Left renal cortex interstitium (tissue), 4 donors: ENCODE measurements around the gene NCOA4. TPM values are rescaled to one million over a fixed set of nuclear protein-coding genes. Genes with fewer than 3 reads are reported as not detected.
A peak's percentile ranks its signal among the peaks of the same experiment; 100 is the strongest.
"Not testable (repeated sequence)": the region's sequence is repeated elsewhere in the genome, so short reads cannot be mapped to it uniquely, and the experiment has no call there.

Experiments
- DNase-seq, 4 donors: peaks; one replicate each; pipeline ENCODE4 v3.0.0-alpha.2; 2013; ENCODE audit warnings: low read depth in 4 of 4, low spot score in 2 of 4, missing footprints in 1 of 4
- polyA plus RNA-seq, 4 donors: library from polyadenylated mRNA; unstranded; fragments of 120-200 nt; gene quantifications; one replicate each; pipeline ENCODE4 v1.2.1, GENCODE V29; 2013; ENCODE audit not compliant: insufficient read length in 4 of 4

Gene NCOA4
- polyA plus RNA-seq, 4 donors, result 178 to 241 (median 201) TPM

DNA sequence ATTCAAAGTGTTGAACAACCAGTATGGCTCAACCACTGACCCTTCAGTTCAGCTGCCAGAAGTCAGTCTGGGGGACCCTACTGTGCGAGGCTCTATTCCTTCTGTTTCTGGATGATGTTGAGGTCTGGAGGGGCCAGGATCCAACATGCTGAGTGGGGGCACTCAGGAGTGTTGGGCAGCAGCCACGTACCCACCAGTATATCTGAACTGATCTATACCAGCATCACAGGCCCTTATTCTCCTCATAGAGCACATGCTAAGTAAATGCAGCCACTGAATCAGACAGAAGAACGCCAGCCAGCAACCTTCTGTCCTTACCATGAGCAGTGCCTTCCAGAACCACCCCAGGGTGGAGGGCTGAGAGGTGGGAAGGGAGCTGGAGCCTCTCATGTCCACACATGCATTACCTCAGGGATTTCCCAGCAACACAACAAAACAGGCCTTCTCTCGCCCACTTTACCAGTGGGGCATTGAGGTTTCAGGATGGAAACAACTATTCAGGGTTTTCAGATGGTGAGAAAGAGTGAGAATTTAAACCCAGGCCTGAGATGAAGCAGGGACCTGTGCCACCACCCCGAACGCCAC, 22.5 kb upstream of the NCOA4 start:
- no peak for DNase-seq

DNA sequence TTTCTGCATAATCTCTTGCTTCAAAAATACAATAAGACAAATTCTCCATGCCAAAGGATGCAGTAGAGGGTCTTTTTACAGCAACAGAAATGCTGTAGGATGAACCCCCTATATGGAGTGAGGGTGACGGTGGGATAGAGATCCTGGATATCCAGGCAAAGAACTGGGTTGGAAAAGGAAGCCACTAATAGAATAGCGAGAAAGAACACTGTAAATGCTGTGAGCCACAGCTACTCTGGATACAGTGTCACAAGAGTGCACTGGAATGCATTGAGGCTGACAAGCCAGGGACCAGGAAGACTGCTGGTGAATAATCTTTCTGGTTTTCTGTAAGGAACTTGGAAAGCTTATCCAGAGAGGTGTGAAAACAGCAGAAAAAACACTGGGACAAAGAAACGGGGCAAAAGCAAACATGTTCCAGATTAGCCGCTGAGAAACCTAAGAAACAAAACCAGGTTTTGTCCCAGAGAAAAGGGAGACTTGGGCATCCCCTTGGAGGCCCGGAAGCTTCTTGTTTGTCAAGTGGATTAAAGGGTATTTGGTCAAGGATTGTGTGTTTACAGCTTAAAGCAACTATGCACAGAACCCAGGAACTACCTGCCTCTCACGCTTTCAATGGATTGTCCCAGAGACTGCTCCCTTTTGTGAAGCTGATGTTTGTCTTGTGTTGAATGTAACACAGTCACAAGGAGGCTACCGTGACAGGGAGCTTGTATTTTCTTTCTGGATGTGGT, 21.8 kb upstream of the NCOA4 start:
- DNase-seq, result no peak

DNA sequence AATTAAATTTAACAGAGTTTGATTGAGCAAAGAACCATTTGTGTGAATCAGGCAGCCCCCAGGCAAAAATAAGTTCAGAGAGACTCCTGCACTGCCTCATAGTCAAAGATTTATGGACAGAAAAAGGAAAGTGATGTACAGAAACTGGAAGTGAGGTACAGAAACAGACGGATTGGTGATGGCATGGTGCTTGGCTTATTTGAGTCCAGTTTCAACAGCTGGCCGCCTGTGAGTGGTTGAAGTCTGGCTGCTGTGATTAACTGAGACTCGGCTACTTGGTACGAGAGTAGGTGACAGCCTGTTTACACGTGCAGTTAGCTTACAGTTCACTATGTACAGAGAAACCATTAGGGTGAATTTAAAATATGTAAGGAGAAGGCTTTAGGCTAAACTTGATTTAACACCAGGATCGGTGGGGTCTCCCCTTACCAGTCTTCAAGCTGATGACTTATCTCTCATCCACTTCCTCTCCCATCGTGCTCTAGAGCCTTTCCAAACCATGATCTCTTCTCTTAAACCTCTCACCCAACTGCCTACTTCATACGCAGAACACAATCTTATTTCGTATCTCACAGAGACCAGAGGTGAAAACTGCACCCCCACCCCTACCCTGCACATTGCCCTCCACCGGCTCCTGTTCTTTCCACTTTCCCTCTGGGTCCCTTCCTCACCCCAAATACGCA, 20.7 kb upstream of the NCOA4 start:
- DNase-seq, result no peak

- not testable (repeated sequence) for DNase-seq
Measured at GRCh38 chr10:46049497-46049831, 19.0 kb upstream of the NCOA4 start.

DNA sequence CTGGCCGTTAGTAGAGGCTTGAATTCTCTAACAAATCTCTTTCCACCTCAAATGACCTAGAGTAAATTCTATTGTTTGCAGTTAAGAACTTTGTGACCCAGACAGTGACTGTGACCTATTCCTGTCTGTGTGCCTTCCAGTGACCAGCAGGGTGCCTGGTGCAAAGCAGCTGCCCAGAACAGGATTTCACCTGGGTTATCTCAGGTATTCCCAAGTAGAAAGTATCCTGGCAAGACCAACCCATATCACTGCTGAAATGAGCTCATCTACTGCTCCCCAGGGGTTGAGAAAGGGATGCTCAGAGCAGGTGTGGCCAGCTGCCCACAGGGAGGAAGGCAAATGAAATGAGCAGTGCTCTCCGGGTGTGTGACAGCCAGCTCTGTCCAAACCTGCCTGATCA, 17.7 kb upstream of the NCOA4 start:
- DNase-seq, result no peak

- no peak for DNase-seq
Measured at GRCh38 chr10:46046261-46046660, 15.8 kb upstream of the NCOA4 start, which contains the start of gene MSMB. Gene MSMB, minus strand, starts transcription at chr10:46046269. Its CDS starts 32 bp downstream, at chr10:46046237.

- no peak for DNase-seq
Measured at GRCh38 chr10:46042527-46042926, 12.1 kb upstream of the NCOA4 start.

DNA sequence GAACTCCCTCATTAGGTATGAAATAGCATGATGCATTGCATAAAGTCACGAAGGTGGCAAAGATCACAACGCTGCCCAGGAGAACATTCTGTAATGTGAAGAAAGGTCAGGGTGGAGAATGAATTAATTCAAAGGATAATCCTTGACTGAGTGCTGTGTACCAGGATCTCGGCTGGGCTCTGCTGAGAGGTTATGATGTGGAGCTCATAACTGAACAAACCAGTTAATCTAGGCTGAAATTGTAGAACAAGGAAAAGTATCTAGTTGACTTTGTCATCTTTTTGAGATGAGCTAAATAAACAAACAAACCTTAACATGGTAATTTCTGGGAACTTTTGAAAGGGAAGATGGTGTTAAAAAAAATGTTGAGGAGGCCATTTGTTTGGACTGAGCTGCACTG, 9.6 kb upstream of the NCOA4 start:
- DNase-seq, result no peak

DNA sequence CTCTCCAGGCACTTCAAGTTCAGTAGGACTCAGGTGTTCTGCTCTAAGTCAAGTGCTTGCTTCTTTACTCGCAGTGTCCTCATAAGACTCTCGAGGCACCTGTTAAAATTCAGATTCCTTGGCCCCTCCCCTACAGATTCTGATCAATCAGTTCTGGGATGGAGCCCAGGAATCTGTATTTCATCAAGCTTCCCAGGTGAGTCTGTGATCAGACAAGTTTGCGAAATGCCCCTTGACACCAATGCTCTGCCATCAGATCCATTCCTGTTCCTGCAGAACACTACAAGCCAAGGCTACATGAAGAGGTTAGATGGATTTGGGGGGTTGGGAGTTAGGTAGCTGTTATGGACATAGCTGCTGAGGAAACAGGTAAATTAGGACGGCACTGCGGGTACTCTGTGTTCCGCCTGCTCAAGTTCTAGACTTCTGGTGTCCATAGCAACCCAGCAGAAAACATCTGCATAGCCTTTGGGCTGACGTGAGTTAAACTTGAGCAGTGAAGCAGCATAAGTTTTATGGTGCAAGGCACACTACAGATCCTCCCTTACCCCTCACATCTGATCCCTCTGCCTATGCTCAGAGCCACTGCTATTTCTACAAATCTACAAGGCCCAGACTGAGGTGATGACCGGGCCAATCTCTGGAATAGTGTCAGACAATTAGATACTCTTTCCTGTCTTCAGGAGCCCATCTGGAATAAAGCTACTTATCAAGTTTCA, 6.8 kb upstream of the NCOA4 start:
- peak in 1 of 4 donors; percentile 37 for DNase-seq

DNA sequence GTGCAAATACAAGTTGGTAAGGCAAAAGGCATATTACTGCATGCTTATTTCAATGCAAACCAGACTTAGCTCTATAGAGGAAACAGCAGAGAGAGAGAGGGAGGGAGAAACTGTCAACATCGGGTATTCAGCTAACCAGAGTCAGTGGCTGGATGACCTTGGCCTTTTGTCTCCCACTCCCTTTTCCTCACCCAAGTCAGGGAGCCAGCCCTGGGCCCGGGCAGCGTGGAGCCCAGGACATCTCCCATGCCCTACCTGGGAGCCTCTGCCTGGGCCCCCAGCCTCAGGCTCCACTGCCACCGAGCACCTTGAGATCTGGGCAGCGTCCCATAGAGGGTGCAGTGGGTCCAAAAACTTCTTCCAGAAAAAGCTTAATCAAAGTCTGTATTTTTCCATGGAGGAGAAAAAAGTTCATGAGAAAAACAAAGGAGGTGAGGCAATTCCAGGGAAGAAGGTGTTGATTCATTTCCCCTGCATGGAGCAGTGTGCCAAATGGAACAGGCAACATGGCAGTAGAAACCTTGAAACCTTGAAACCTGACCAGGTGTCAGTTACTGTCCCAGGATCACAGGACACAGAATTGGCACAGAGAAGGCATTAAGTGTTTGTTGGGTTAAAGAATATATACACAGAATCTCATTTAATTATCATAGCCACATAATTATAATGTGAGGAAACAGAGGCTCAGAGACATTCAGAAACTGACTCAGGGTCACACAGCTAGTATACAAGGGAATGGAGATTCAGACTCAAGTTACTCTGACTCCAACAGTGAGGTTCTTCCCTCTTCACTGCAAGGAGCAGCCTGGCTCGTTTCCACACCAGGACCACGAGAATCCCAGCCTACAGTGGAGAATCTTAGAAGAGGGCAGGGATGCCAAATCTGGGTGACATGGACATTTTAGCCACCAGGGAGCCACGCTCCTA, 5.8 kb upstream of the NCOA4 start:
- no peak for DNase-seq

GRCh38 chr10:46033602-46034011, 3.2 kb upstream of the NCOA4 start:
- DNase-seq, result no peak

GRCh38 chr10:46031648-46032532, 1.5 kb upstream of the NCOA4 start:
- DNase-seq, result no peak

- no peak for DNase-seq
Measured at GRCh38 chr10:46029461-46030030, 877 bp downstream of the NCOA4 start.

GRCh38 chr10:46028584-46029460, 1.6 kb downstream of the NCOA4 start:
- DNase-seq, result no peak

DNA sequence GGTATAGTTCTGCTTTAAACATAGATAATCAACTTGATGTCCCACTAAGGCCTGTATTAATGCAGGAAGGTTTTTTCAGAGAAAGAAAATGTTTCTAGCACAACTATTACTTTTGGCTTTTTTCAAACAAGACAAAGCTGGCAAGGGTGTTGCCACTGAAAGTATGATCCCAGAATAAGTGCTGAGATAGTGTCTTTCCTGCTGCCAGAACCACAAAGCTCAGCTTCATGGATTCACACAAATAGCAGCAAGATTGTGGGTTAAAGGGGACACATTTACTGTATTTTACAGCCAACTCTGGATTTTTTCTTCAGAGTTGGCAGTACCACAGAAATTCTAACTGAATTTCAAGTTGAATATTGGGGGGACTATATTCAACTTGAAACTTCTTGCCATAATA, 4.3 kb downstream of the NCOA4 start:
- DNase-seq, result no peak

DNA sequence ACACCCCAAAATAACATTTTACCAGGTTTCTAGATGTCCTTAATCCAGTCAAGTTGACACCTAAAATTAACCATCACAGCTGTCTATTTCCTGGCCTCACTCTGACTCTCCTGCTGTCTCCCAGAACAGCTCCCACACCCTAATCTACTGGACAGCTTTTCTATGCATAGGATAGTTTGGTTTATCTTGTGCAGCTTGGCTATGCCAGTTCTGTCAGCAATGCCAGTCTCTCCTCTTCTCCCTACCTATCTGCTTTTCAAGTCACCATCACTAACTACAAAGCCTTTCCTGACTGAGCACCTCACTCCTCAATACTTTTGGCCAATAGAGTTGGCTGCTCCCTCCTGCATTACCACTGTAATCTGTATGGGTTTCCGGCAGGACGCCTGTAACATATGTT, 5.0 kb downstream of the NCOA4 start:
- DNase-seq, result no peak

GRCh38 chr10:46024948-46025347, 5.5 kb downstream of the NCOA4 start:
- DNase-seq, result no peak
